HAP-1 (cell line): Measurements from ENCODE around the gene RBMY1D.
"Not testable (repeated sequence)": the region's sequence is repeated elsewhere in the genome, so short reads cannot be mapped to it uniquely, and the experiment has no call there.

Experiments used
- DNase-seq, 2 experiments: peaks; one replicate each; pipeline ENCODE4 v3.0.0-alpha.2; 2016 to 2020; ENCODE audit warnings: low spot score in 2 of 2
- H3K27me3 ChIP-seq: fragments of 250-450 bp; sonication (Bioruptor Pico); 2 replicates; pipeline ENCODE4 v1.5.1; 2020; ENCODE audit warnings: low read depth, mild to moderate bottlenecking, moderate library complexity
- H3K36me3 ChIP-seq: fragments of 250-450 bp; sonication (Bioruptor Pico); replicated peaks from 2 replicates; pipeline ENCODE4 v1.5.1; 2020; ENCODE audit warnings: mild to moderate bottlenecking
- H3K4me1 ChIP-seq: fragments of 250-450 bp; sonication (Bioruptor Pico); 2 replicates; pipeline ENCODE4 v1.5.1; 2020; ENCODE audit warnings: mild to moderate bottlenecking
- H3K4me3 ChIP-seq: fragments of 250-450 bp; sonication (Bioruptor Pico); 2 replicates; pipeline ENCODE4 v1.5.1; 2020; ENCODE audit warnings: mild to moderate bottlenecking, moderate library complexity
- H3K9me3 ChIP-seq: fragments of 250-450 bp; sonication (Bioruptor Pico); 2 replicates; pipeline ENCODE4 v1.5.1; 2020; ENCODE audit warnings: mild to moderate bottlenecking, moderate library complexity
- in situ Hi-C: fragments of 300-500 bp; cut with MboI; formaldehyde crosslinking; loops from 3 replicates; pipeline ENCODE4 v1.14.3; 2020; ENCODE audit warnings: low sequenced_read_pairs, inconsistent platforms, mixed read lengths

RBMY1D gene

GRCh38 chrY:21894426-21894825 lies at the start of gene RBMY1D:
Gene RBMY1D, minus strand, starts transcription at chrY:21894526. Its CDS starts 2,013 bp downstream, at chrY:21892513.
- DNase-seq, H3K4me1 ChIP-seq, H3K36me3 ChIP-seq, H3K27me3 ChIP-seq, in situ Hi-C loops, H3K9me3 ChIP-seq, H3K4me3 ChIP-seq: not testable (repeated sequence)

- H3K27me3 ChIP-seq, H3K36me3 ChIP-seq, DNase-seq, in situ Hi-C loops, H3K4me3 ChIP-seq, H3K9me3 ChIP-seq, H3K4me1 ChIP-seq: not testable (repeated sequence)
Observed at GRCh38 chrY:21917932-21918331, 23.6 kb upstream of the RBMY1D start, which contains the start of gene RBMY1E. Gene RBMY1E, minus strand, starts transcription at chrY:21918032. Its CDS starts 1,978 bp downstream, at chrY:21916054.

DNA sequence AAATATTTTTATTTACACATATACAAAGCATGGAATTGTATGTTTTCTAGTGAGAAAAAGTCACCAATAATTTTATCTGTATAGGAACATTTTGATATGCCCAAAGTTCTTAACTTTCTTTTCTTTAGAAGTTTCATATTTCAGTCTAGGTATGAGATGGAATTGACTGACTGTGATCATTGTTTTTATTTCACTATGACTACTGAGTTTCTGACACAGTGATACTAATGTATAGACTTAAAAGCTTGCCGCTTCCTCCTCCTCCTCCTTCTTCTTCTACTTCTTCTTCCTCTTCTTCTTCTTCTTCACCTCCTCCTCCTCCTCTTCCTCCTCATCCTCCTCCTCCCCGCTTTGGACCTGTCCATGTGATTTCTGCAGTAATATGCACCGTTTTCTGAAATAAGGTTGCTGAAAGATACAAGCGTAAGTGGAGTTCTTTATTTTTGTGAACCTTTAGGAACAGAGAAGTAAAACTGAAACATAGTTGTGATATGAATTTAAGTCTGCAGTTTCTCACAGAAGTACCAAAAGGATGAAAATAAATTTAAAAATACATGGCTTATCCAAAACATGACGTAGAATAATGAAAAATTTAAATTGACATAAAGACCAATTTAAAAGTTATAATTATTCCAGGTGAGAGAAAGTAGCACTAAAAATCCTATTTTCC lies 24.8 kb downstream of the RBMY1D start:
- H3K36me3 ChIP-seq, H3K4me3 ChIP-seq, DNase-seq, in situ Hi-C loops, H3K4me1 ChIP-seq, H3K27me3 ChIP-seq, H3K9me3 ChIP-seq: not testable (repeated sequence)

DNA sequence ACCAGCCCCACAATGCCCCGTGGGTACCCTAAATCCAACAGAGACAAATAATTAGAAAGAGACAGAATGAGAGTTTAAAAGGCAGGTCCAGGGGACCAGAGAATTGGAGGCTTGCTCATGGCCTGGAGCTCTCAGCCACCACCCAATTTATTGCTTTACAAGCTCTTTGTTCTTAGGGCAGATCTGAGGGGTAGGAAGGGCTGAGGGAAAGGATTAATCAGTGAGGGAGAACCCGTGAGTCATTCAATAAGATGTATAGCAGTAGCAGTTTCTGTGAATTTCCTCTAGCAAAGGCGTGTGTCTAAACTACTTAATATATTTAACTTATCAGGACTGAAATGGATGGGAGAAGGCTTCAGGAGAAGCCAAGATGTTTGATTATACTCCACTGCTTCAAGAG lies 48.8 kb downstream of the RBMY1D start:
- in situ Hi-C loops, result no loop called here

GRCh38 chrY:21842090-21842489 lies 52.2 kb downstream of the RBMY1D start:
- H3K4me3 ChIP-seq, result no peak overlapping the region
- DNase-seq, result no peak
- H3K27me3 ChIP-seq, result no peaks in the 10 kb centered on the region
- in situ Hi-C loops, result no loop called here
- no peaks in the 10 kb centered on the region for H3K4me1 ChIP-seq
- no peaks in the 10 kb centered on the region for H3K9me3 ChIP-seq
- H3K36me3 ChIP-seq, result no peaks in the 10 kb centered on the region

More for the DNA sequence above, 48.8 kb downstream of the RBMY1D start:
- no peaks in the 10 kb centered on the region for H3K36me3 ChIP-seq
- no peak for DNase-seq
- H3K9me3 ChIP-seq, result no peaks in the 10 kb centered on the region
- no peaks in the 10 kb centered on the region for H3K4me1 ChIP-seq
- H3K27me3 ChIP-seq, result no peaks in the 10 kb centered on the region
- no peak overlapping the region for H3K4me3 ChIP-seq

GRCh38 chrY:21839489-21839888 lies 54.8 kb downstream of the RBMY1D start:
- Histone ChIP-seq H3K4me3 (no peak overlapping the region), H3K27me3 (no peaks in the 10 kb centered on the region), H3K9me3 (no peaks in the 10 kb centered on the region), H3K36me3 (no peaks in the 10 kb centered on the region), H3K4me1 (no peaks in the 10 kb centered on the region)
- in situ Hi-C loops, result no loop called here
- DNase-seq, result no peak

DNA sequence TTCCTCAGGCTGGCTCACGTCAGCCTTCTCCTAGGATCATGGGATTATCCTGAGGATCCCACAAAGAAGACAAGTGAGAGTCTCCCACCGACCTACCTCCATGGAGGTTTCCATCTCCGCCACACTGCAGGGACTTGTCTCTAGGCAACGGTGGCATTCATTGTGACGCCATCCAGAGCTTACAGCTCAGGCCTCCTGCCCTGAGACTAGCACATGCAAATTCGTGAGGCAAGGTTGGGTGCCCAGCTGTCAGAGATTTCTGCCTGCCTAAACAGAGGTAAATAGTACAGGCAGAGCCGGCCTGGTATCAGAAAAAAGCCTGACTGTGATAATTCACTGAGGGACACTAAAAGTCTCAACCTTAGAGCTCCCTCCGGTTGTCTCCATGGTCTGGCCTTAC lies 58.0 kb downstream of the RBMY1D start:
- in situ Hi-C loops, result no loop called here
- Histone ChIP-seq H3K27me3 (no peaks in the 10 kb centered on the region), H3K4me1 (no peaks in the 10 kb centered on the region), H3K9me3 (no peaks in the 10 kb centered on the region), H3K4me3 (no peak overlapping the region), H3K36me3 (no peaks in the 10 kb centered on the region)
- DNase-seq, result no peak

DNA sequence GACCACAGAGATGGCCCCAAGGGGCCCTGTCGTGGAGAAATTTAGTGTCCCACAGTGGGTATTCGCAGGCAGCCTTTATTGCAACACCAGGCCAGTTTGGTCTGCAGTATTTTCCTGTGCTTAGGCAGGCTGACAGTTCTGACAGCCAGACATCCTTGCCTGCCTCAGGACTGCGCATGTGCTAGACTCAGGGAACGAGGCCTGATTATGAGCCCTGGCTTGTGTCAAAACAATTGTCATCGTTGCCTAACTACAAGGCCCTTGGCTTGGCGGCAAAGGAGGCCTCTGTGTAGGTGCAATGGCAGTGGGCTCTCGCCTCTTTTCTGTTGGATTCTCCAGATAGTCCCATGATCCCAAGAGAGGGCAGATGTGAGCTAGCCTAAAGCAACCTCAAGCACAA lies 59.3 kb downstream of the RBMY1D start:
- Histone ChIP-seq H3K9me3 (no peaks in the 10 kb centered on the region), H3K4me3 (no peak overlapping the region), H3K36me3 (no peaks in the 10 kb centered on the region), H3K4me1 (no peaks in the 10 kb centered on the region), H3K27me3 (no peaks in the 10 kb centered on the region)
- in situ Hi-C loops, result no loop called here
- DNase-seq, result no peak
